Stimulated activated CD4-positive, alpha-beta T cell treated with anti-CD3 and anti-CD28 coated beads, TNF-alpha, amount 100 ng/mL, for 4 hours (primary cell): ENCODE measurements around the gene IVD.

Experiments used
- DNase-seq, 3 experiments: peaks; one replicate each; pipeline ENCODE4 v3.0.0-alpha.2; 2020; ENCODE audit warnings: low read depth in 3 of 3

Gene IVD

DNA sequence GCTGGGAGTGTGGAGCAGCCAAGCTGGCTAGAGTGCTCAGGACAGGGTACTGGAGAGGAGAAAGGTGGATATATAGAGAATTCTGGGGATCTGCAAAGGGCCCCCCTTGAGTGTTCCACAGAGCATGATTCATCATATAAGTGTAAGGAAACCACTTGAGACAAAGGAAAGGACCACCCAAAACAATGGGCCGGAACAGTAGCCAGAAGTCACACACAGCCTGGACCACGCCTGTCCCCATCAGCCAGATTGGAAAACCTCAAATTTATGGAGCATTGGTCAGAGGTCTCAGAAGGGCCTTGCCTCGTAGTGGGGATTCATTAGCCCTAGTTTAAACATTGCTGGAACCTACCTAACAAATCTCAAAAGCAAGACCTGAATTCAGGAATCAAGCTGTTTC lies 28.0 kb upstream of the IVD start:
- DNase-seq: no peak

DNA sequence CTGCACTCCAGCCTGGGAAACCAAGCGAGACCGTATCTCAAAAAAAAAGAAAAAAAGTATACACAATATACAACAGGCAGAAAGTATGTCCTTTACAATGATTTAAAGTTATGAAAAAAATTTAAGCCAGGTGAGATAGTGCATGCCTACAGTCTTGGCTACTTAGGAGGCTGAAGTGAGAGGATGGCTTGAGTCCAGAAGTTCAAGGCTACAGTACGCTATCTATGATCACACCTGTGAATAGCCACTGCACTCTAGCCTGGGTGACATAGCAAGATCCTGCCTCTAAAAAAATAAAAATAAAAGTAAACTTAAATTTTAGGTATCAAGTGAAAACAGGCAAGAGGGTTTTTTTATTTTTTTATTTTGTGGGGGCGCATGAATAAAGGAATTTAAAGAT lies 26.2 kb upstream of the IVD start:
- no peak for DNase-seq

DNA sequence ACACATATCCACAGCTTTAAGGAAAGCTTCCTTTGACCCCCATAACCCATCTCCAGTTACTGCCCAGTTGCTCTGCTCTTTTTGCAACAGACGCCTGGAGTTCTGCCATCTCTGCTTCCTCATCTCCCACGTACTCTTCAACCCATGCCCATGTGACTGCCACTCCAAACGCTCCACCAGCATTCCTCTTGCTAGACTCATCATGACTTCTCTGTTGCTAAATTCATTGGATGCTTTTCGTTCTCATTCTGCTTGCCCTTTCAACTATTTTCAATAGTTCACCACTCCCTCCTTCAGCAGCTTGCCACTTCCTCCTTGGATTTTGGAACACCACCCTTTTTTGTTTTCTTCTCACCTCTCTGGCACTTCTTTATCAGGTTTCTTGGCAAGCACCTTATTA lies 25.7 kb upstream of the IVD start:
- DNase-seq: no peak

DNA sequence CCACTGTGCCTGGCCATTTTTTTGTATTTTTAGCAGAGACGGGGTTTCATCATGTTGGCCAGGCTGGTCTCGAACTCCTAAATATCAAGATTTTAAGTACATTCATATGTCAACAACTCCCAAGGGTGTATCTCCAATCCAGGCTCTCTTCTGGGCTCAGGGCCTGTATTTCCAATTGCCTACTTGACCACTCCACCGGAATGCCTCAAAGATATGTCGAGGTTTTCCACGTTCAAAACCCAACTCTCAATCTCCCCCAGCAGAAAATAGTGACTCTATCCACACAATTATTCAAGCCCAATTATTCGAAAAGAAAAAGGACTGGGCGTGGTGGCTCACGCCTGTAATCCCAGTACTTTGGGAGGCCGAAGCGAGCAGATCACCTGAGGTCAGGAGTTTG lies 25.0 kb upstream of the IVD start:
- no peak for DNase-seq

DNA sequence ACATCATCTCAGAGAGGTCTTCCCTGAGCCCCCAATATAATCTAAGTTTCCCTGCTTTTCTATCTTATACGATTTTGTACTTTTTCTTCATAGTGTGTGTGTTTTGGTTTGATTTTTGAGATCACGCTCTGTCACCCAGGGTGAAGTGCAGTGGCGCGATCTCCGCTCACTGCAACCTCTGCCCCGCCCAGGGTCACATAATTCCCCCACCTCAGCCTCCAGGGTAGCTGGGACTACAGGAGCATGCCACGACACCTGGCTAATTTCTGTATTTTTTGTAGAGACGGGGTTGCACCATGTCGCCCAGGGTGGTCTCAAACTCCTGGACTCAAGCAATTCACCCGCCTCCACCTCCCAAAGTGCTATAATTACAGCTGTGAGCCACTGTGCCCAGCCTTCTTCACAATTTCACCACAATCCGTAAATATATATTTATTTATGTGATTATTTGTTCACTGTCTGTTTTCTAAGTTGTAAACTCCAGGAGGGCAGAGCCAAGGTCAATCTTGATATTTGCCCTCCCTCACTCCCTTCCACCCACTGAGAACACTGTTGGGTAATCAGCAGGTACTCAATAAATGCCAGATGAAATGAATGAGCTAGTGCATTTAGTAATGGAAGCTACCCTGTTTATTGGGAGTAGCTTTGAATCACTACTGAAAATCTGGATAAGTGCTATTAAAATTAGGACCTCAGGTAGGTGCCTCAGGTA lies 23.6 kb upstream of the IVD start:
- DNase-seq: no peak

DNA sequence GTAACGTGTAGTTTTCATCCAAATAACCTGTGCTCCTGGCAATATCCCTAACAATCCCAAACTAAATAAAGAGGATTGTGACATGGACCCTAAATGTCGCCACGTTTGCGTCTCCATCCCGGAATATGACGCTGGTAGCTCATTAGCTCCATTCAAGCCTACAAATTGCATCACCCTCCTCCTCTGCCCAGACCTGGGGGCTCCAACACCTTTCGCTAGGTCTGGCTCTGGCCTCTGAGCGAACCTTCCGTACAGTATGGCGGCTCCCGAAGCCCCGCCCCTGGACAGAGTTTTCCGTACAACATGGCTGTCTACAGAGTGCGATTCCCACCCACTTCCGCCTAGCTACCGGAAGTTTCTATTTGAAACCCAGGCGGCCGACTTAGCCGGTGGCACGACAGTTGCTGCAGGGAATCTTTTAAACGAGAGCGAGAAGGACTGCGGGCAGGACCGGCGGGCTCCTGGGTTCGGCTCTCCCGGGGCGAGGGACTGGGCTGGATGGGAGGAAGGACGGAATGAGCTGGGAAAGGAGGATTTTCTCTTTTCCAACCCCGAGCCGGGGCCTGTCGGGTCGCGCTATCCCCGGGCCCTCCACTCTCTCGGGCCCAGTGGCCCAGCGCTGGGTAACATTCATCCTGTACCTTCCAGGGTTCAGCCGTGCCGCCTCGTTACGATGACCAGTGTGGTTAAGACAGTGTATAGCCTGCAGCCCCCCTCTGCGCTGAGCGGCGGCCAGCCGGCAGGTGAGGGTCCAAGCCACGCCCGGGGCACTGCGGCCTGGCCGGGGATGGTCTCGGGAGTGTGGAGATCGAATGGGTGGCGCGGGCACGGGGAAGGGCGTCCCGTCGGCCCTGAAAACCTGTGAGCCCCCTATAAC lies 22.8 kb upstream of the IVD start, which contains the start of gene KNSTRN:
Gene KNSTRN, plus strand, starts transcription at position 142 of the 877 bp plus-strand sequence. Its CDS starts 115 bp downstream, at position 257.
- peak; percentile 80 to 87 (median 84) for DNase-seq

DNA sequence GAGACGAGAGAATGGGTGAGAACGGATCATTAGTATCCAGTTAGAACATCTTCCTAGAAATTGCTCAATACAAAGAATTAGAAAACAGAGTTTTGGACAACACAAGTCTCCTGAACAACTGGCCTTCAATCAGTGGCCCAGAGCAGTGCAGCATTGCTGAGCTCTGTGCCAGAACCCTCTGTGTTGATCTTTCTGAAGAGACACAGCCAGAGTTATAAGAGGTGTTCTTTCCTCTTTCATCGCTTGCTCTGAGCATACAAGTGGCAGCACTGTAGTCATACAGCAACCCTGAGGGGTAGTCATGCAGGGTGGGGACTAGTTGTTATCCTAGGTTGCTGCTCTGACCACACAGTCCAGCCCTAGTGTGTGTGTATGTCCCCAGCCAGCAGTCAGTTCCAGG lies 19.1 kb upstream of the IVD start:
- no peak for DNase-seq

DNA sequence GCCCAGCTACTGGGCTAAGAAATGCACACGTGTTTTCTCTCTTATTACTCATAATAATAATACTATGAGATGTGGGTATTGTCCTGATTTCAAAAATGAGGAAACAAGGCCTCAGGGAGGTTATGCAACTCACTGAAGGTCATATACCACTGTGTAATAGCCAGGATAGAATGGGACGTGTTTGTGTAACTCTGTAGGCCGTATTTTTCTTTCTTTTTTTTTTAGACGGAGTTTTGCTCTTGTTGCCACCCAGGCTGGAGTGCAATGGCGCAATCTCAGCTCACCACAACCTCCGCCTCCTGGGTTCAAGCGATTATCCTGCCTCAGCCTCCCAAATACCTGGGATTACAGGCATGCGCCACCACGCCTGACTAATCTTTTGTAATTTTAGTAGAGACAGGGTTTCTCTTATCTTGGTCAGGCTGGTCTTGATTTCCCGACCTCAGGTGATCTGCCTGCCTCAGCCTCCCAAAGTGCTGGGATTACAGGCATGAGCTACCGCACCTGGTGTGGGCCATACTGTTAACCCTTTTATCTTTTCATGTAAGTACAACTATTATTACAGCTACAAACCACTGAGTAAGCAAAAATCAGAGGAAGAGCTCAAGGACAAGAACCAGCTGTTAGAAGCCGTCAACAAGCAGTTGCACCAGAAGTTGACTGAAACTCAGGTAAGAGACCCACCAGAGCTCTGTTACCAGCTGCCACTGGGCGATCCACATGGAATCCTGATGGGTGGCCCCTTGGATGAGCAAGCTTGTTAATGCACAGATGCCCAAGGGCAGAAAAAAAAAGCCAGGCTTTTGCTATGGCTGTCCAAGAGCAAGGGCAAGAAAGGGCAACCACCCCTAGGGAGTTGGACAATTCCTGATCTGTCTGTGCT lies 16.4 kb upstream of the IVD start:
- DNase-seq: no peak

DNA sequence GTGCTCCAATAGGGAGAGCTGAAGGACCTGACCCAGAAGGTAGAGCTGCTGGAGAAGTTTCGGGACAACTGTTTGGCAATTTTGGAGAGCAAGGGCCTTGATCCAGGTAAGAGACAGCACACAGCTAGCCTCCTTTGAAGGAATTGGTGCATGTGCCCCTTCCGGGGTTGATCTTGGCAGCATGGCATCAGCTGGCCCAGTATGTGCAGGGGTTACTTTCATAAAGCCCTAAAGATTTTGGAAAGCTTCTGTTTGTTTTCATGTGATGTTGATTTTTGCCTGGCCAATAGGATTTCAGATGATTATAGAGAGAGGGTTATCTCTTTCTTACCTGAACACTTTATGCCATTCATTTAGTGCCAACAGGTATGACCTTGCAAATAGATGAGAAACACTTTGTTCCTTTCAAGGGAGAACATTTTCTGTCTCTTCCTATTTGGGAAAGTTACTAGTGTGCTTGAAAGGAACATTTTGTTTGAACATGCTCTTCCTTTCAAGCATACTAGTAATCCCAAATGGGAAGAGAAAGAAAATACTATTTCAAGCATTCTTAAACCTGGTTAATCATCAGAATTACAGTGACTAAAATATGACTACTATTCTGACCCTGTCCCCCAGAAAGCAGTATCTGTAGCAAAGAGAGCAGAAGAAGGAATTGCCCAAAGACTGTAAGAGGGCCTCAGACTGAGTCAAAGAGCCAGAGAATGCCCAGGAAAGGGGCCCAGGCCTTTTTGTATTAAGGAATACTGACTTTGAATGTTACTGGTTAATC lies 15.6 kb upstream of the IVD start:
- no peak for DNase-seq

DNA sequence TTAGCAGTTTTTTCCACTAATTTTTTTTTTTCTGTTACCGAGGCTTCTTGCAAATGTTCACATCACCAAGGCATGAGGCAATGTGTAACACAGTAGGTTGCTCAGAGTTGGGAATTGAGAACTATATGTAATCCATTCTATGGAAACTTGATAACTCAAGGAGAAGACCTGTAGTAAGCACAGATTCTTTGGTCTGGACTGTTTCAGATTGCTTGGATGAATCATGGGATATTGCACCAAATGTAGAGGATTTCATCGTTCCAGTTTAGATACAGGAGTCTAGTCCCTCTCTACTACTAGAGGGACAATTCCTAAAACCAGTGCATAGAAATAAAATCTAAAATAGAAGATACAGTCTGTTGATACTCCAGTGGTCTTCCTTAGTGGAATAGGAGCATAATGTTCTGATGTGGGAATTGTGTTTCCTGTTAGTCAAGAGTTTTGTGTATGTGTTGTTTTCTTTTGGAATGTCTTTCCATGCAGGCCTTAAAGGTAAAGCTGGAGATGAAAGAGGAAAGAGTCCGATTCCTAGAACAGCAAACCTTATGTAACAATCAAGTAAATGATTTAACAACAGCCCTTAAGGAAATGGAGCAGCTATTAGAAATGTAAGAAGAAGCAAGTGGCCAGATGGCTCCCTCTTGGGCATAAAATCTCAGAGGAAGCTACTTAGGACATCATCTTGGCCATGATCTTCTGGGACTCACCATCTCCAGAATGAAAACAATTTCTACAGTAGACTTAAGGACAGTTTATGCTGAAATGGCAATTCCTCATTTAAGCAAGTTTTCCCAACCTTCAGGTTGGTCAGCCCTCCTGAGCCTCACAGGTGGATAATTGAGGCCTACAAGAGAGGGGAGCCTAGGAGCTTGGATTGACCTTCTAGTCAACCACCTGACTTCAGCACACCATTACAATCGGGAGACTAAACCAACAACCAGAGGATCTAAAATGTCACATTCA lies 12.3 kb upstream of the IVD start:
- DNase-seq: no peak

DNA sequence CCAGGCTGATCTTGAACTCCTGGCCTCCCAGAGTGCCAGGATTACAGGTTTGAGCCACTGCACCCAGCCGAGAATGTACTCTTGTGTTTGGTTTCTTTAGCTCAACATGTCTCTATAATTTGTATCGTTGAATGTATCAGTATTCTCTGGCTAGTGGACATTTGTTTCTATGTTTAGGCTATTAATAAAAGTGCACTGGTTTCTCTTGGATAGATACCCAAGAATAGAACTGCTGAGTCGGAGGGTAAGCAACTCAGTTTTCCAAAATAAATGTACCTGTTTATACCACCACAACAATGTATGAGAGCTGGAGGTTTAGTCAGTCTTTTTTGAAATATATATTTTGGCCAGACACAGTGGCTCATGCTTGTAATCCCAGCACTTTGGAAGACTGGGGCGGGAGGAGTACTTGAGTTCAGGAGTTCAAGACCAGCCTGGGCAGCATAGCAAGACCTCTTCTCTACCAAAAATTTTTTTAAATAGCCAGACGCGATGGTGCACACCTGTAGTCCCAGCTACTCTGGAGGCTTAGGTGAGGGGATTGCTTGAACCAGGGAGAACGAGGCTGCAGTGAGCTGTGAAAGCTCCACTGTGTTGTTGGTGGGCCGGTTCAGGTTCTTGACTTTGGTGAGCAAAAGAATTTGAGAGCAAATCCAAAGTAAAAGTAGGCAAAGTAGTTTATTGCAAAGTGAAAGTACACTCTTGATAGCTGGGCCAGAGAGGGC lies 7.7 kb upstream of the IVD start:
- DNase-seq: no peak

DNA sequence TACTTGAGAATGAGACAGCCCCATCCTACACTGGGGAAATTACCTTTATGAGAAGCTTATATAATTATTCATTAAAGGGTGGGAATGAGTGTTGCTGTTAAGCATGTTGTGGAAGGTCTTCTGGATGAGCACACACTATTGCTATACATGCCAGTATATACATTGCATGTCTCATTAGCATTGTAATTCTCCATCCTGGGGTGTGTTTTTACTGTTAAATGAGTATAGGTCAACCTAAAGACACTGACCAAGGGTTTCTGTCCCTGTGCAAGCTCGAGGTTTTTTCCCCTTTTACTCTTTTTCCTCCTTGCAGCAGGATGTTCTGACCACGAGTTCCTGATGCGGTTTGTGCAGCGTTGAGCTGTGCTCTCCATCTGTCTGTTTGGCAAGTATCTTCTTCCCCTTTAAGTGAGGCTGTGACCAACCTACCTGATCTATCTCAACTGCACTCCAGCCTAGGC lies 7.2 kb upstream of the IVD start:
- DNase-seq: no peak

DNA sequence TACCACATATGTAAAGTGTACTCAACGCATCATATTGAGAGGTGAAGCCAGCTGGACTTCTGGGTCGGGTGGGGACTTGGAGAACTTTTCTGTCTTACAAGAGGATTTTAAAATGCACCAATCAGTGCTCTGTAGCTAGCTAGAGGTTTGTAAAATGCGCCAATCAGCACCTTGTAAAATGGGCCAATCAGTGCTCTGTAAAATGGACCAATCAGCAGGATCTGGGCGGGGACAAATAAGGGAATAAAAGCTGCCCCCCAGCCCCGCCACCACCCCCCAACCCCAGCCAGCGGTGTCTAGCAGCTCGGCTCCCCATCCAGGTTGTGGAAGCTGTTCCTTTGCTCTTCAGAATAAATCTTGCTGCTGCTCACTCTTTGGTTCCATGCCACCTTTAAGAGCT lies 6.2 kb upstream of the IVD start:
- DNase-seq: no peak

DNA sequence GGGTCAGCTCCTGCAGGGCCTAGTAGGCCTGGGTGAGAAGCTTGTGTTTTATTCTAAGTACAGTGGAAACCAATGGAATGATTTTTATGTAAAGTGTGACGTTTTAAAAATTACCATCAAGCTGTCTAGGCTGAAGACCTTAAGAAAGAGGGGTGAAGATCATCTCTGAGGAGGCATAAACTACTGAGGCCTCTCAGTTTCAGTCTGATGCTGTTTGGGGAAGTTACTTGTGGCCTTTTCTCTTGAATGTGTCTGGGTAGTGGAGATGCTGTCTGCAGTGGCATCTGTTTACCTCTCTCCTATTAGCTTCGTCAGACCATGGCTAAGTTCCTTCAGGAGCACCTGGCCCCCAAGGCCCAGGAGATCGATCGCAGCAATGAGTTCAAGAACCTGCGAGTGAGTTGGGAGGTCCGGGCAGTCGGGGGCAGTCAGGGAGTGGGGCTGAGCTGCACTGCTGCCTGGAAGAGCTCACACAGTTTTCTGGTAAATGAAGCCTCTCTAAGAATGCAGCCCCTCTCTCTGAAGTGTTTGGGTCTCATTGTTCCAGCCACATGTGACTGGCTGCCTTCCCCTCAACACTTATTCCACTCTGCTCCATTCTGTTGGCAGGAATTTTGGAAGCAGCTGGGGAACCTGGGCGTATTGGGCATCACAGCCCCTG lies 1.9 kb downstream of the IVD start:
- no peak for DNase-seq

DNA sequence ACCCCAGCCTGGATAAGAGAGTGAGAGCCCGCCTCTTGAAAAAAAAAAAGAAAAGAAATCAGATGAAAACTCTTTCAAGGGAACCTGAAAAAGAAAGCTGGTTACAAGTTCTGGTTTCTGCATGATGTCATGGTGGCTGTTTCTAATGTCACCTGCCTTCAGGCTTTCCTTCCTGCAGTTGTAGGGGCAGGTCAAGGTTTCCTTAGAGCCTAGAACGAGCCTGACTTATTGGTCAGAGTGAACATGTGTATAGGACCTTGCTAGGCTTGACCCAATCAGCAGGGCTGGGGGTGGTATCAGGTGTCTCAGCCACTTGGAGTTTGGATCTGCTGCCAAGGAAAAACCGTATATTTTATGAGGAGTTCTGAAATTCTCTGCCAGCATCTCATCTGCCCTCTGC lies 3.8 kb downstream of the IVD start:
- no peak for DNase-seq

DNA sequence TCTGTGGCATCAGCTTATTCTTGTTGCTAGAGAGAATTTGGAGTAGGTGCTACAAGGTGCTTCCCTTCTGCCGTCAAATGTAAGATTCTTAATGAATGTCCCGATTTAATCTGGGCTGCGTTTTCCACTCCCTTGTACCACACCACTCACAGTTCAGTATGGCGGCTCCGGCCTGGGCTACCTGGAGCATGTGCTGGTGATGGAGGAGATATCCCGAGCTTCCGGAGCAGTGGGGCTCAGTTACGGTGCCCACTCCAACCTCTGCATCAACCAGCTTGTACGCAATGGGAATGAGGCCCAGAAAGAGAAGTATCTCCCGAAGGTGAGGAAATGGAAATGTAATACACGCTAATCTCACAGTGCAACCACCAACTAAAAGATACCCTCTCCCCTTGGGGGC lies 4.9 kb downstream of the IVD start:
- no peak for DNase-seq

DNA sequence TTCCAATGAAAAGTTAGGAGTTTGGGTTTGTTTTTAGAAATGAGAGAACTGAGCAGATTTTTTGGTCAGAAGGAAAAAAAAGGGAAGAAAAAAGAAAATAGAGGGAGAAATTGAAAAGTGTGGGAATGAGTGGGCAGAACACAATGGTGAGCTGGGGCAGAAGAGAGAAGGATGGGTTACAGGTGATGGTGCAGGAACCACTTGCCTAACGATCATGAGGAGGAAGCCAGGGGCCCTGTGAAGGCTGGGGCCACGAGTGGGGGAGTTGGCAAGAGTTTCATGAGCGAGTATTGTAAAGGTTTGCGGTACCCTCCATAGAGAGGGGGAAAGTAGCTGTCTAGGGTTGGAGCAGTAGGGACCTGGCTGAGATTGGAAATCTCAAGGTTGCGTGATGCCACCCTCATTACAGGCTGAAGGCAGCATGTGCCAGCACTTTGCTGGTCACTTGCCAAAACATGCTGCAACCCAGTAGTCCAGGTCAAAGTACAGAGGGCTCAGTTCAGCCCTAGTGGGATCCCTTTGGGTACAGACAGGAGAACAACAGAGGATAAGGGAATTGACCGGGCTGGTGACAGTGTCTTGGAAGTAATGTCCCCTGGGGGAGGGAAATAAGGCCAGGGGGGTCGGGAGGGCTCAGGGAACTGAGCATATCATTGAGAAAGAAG lies 6.6 kb downstream of the IVD start:
- DNase-seq: no peak

DNA sequence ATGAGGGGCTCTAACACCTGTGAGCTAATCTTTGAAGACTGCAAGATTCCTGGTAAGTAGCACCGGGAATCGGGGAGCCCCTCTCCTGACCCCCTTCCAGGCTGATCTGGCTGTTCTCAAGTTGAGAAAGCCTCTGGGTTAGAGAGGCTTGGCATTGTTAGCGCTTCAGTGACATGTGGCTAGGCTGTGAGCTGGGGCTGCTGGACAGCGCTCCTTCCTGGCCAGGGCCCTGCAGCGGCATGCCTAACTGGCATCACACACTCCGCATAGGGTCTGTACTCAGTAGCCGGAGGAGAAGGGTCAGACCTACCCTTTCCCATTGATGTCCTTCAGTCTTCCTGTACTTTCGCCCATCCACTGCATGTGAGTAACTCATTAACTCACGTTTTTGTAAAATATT lies 7.4 kb downstream of the IVD start:
- no peak for DNase-seq
